G401 (cell line): Measurements from ENCODE around the gene CHPT1. TPM values are rescaled to one million over a fixed set of nuclear protein-coding genes. Genes with fewer than 3 reads are reported as not detected.
"Not testable (repeated sequence)": the region's sequence is repeated elsewhere in the genome, so short reads cannot be mapped to it uniquely, and the experiment has no call there.

Source experiments
- DNase-seq: peaks from one replicate; pipeline ENCODE4 v3.0.0-alpha.2; 2015; ENCODE audit warnings: low spot score
- in situ Hi-C: cut with HindIII; loops from 2 replicates; pipeline ENCODE4 v1.10.0; 2016; ENCODE audit warnings: low sequenced_read_pairs, mixed read lengths
- total RNA-seq: library from RNA; depleted of rRNA; stranded (reverse); fragments of >200 nt; shearing (Covaris generic); gene quantifications from 2 replicates; pipeline ENCODE4 v1.2.3, GENCODE V29; 2014

CHPT1 gene
- total RNA-seq, 1 experiment from 2014 or later = 52.4 TPM

- in situ Hi-C loops = no loop called here
- no peak for DNase-seq
Observed at GRCh38 chr12:101680240-101680639, 17.2 kb upstream of the CHPT1 start.

- DNase-seq = no peak
- in situ Hi-C loops = no loop called here
Observed at GRCh38 chr12:101680647-101681046, 16.8 kb upstream of the CHPT1 start.

- DNase-seq, in situ Hi-C loops: not testable (repeated sequence)
Observed at GRCh38 chr12:101681627-101682026, 15.8 kb upstream of the CHPT1 start.

GRCh38 chr12:101685092-101685491 is 12.3 kb upstream of the CHPT1 start:
- in situ Hi-C loops = no loop called here
- no peak for DNase-seq

GRCh38 chr12:101686176-101686575 is 11.3 kb upstream of the CHPT1 start:
- in situ Hi-C loops = no loop called here
- DNase-seq = no peak

- in situ Hi-C loops = no loop called here
Observed at GRCh38 chr12:101690544-101691098, 6.8 kb upstream of the CHPT1 start.

GRCh38 chr12:101691503-101692096 is 5.8 kb upstream of the CHPT1 start:
- in situ Hi-C loops = no loop called here

More at GRCh38 chr12:101690544-101691098, 6.8 kb upstream of the CHPT1 start:
- DNase-seq = no peak

GRCh38 chr12:101694297-101694848 is 3.1 kb upstream of the CHPT1 start:
- in situ Hi-C loops = no loop called here
- no peak for DNase-seq

More at GRCh38 chr12:101691503-101692096, 5.8 kb upstream of the CHPT1 start:
- DNase-seq = no peak

- DNase-seq = no peak
- in situ Hi-C loops = no loop called here
Observed at GRCh38 chr12:101694986-101695385, 2.5 kb upstream of the CHPT1 start.

GRCh38 chr12:101695706-101696105 is 1.7 kb upstream of the CHPT1 start:
- DNase-seq = no peak
- in situ Hi-C loops = no loop called here

GRCh38 chr12:101696251-101697196 is 916 bp upstream of the CHPT1 start:
- in situ Hi-C loops = no loop called here
- DNase-seq = peak; percentile 77

GRCh38 chr12:101697930-101698799 is 725 bp downstream of the CHPT1 start:
- DNase-seq = peak; percentile 41
- in situ Hi-C loops = no loop called here

- peak; percentile 70 for DNase-seq
- in situ Hi-C loops = no loop called here
Observed at GRCh38 chr12:101698800-101699347, 1.4 kb downstream of the CHPT1 start.

- in situ Hi-C loops = no loop called here
- peak; percentile 58 for DNase-seq
Observed at GRCh38 chr12:101700299-101700820, 2.9 kb downstream of the CHPT1 start.

- DNase-seq = no peak
- in situ Hi-C loops = no loop called here
Observed at GRCh38 chr12:101703487-101703886, 6.0 kb downstream of the CHPT1 start.

- in situ Hi-C loops = no loop called here
- DNase-seq = no peak
Observed at GRCh38 chr12:101706403-101706802, 9.0 kb downstream of the CHPT1 start.

- in situ Hi-C loops = no loop called here
- DNase-seq = no peak
Observed at GRCh38 chr12:101707131-101707782, 9.8 kb downstream of the CHPT1 start.

- no peak for DNase-seq
- in situ Hi-C loops = no loop called here
Observed at GRCh38 chr12:101710288-101710687, 12.8 kb downstream of the CHPT1 start.
